SIG-M5 (cell line): ENCODE results near the gene PRKAR1B.
"Not testable (repeated sequence)": the region's sequence is repeated elsewhere in the genome, so short reads cannot be mapped to it uniquely, and the experiment has no call there.

Experiments used
- DNase-seq: peaks from one replicate; lab custom pipeline; 2025; lab: John Stamatoyannopoulos, UW

Gene PRKAR1B

GRCh38 chr7:668139-668931, 58.7 kb downstream of the PRKAR1B start:
- DNase-seq = no peak

- DNase-seq = no peak
These were observed 60.4 kb downstream of the PRKAR1B start for GRCh38 chr7:666454-667292.

GRCh38 chr7:665736-666453, 61.2 kb downstream of the PRKAR1B start:
- no peak for DNase-seq

GRCh38 chr7:664997-665735, 61.9 kb downstream of the PRKAR1B start:
- DNase-seq = no peak

- DNase-seq = no peak
These were observed 62.7 kb downstream of the PRKAR1B start for GRCh38 chr7:664402-664775.

GRCh38 chr7:662576-662975, 64.5 kb downstream of the PRKAR1B start:
- DNase-seq = no peak

- DNase-seq = no peak
These were observed 67.1 kb downstream of the PRKAR1B start for GRCh38 chr7:659996-660395.

GRCh38 chr7:659306-659847, 67.7 kb downstream of the PRKAR1B start:
- no peak for DNase-seq

- no peak for DNase-seq
These were observed 69.4 kb downstream of the PRKAR1B start for GRCh38 chr7:657565-658119.

- not testable (repeated sequence) for DNase-seq
These were observed 70.1 kb downstream of the PRKAR1B start for GRCh38 chr7:657010-657409.

- DNase-seq = no peak
These were observed 71.3 kb downstream of the PRKAR1B start for GRCh38 chr7:655758-656157.

- no peak for DNase-seq
These were observed 73.0 kb downstream of the PRKAR1B start for GRCh38 chr7:653829-654764.

GRCh38 chr7:652881-653280, 74.2 kb downstream of the PRKAR1B start:
- no peak for DNase-seq

GRCh38 chr7:652167-652566, 74.9 kb downstream of the PRKAR1B start:
- DNase-seq = not testable (repeated sequence)

GRCh38 chr7:651032-651728, 75.9 kb downstream of the PRKAR1B start:
- no peak for DNase-seq

GRCh38 chr7:650339-651031, 76.6 kb downstream of the PRKAR1B start:
- no peak for DNase-seq

- no peak for DNase-seq
These were observed 80.1 kb downstream of the PRKAR1B start for GRCh38 chr7:646951-647350.

- no peak for DNase-seq
These were observed 80.6 kb downstream of the PRKAR1B start for GRCh38 chr7:646487-646886.

- no peak for DNase-seq
These were observed 81.5 kb downstream of the PRKAR1B start for GRCh38 chr7:645606-646005.
